ENCODE results near the gene NMT1.

NMT1 gene

DNA sequence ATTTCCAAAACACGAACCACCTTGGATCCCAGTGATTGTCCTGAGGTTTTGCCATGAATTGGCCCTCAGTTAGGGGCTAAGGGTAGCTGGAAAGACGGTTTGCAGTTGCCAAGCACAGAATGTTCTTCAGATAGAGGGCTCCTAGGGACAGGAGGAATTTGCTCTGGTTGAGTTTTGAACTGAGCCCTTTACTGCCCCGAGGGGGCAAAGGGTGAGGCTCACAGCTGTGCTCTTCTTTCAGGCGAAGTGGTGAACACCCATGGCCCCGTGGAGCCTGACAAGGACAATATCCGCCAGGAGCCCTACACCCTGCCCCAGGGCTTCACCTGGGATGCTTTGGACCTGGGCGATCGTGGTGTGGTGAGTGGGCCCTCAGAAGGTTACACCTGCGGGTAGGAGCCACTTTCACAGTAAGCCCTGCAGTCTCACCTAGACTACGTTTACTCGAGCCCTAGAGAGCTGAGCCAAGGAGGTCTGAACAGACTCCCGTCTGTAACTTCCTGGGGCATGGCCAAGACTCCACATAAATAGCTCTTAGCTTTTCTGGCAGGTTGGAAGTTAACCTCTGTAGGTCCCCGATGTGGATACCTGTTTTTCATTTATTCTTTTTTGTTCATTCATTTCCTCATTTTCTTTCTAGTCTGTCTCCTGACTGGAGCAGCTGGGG is 32.5 kb downstream of the NMT1 start:
- no peak for TF ChIP-seq SIN3A (IDR thresholded peaks at IDR 0.05; ENCODE audit: borderline replicate concordance, insufficient read depth, low read length)
- no peak for TF ChIP-seq FOXP2 (optimal IDR thresholded peaks at IDR 0.05; ENCODE audit: borderline replicate concordance, extremely low read depth, extremely low read length, insufficient read depth)
- no peak for TF ChIP-seq TAF1 (IDR thresholded peaks at IDR 0.05; ENCODE audit: borderline replicate concordance, insufficient read depth, low read length)

DNA sequence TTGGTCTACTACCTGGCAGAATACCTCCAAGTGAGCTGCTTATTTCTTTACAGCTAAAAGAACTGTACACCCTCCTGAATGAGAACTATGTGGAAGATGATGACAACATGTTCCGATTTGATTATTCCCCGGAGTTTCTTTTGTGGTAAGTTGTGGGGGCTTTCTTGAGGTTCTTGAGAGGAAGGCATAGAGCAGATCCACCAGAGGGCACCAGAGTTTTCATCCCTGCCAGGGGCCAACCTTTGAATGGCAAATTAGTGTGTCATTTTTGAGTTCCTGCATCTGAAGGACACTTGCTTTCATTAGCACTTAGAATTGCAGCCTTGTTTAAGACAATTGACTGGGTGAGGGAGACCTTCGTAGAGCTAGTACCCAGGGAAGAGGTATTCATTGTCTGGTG is 35.0 kb downstream of the NMT1 start:
- TF ChIP-seq TAF1 (IDR thresholded peaks at IDR 0.05; ENCODE audit: borderline replicate concordance, insufficient read depth, low read length) (no peak), REST (IDR thresholded peaks at IDR 0.05; ENCODE audit: insufficient read depth in 1 of 2, low read depth in 2 of 2, low read length in 2 of 2) (no peak), FOXP2 (optimal IDR thresholded peaks at IDR 0.05; ENCODE audit: borderline replicate concordance, extremely low read depth, extremely low read length, insufficient read depth) (no peak), POLR2AphosphoS5 (IDR thresholded peaks at IDR 0.05; ENCODE audit: low read depth, low read length) (no peak), SIN3A (IDR thresholded peaks at IDR 0.05; ENCODE audit: borderline replicate concordance, insufficient read depth, low read length) (no peak)

DNA sequence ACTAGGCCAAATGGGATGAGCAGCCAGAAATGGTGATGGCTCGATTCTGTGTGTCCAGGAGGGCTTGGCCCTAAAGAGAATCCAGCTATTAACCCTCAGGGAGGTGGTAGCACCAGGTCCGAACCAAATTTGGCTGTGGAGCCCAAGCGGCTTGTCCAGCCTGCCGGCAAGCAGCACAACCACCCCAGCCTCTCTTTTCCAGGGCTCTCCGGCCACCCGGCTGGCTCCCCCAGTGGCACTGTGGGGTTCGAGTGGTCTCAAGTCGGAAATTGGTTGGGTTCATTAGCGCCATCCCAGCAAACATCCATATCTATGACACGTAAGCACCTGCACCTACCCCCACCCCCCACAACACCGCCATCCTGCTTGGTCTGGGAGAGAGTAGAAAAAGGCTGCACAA is 35.8 kb downstream of the NMT1 start:
- TF ChIP-seq REST (IDR thresholded peaks at IDR 0.05; ENCODE audit: insufficient read depth in 1 of 2, low read depth in 2 of 2, low read length in 2 of 2) (no peak), FOXP2 (optimal IDR thresholded peaks at IDR 0.05; ENCODE audit: borderline replicate concordance, extremely low read depth, extremely low read length, insufficient read depth) (no peak), SIN3A (IDR thresholded peaks at IDR 0.05; ENCODE audit: borderline replicate concordance, insufficient read depth, low read length) (no peak), TAF1 (IDR thresholded peaks at IDR 0.05; ENCODE audit: borderline replicate concordance, insufficient read depth, low read length) (no peak), POLR2AphosphoS5 (IDR thresholded peaks at IDR 0.05; ENCODE audit: low read depth, low read length) (no peak)

- TF ChIP-seq POLR2AphosphoS5 (IDR thresholded peaks at IDR 0.05; ENCODE audit: low read depth, low read length): no peak
- TF ChIP-seq SIN3A (IDR thresholded peaks at IDR 0.05; ENCODE audit: borderline replicate concordance, insufficient read depth, low read length): no peak
- no peak for TF ChIP-seq FOXP2 (optimal IDR thresholded peaks at IDR 0.05; ENCODE audit: borderline replicate concordance, extremely low read depth, extremely low read length, insufficient read depth)
- TF ChIP-seq TAF1 (IDR thresholded peaks at IDR 0.05; ENCODE audit: borderline replicate concordance, insufficient read depth, low read length): no peak
- TF ChIP-seq REST (IDR thresholded peaks at IDR 0.05; ENCODE audit: insufficient read depth in 1 of 2, low read depth in 2 of 2, low read length in 2 of 2): no peak
Measured at GRCh38 chr17:45098081-45098868, 37.2 kb downstream of the NMT1 start.

DNA sequence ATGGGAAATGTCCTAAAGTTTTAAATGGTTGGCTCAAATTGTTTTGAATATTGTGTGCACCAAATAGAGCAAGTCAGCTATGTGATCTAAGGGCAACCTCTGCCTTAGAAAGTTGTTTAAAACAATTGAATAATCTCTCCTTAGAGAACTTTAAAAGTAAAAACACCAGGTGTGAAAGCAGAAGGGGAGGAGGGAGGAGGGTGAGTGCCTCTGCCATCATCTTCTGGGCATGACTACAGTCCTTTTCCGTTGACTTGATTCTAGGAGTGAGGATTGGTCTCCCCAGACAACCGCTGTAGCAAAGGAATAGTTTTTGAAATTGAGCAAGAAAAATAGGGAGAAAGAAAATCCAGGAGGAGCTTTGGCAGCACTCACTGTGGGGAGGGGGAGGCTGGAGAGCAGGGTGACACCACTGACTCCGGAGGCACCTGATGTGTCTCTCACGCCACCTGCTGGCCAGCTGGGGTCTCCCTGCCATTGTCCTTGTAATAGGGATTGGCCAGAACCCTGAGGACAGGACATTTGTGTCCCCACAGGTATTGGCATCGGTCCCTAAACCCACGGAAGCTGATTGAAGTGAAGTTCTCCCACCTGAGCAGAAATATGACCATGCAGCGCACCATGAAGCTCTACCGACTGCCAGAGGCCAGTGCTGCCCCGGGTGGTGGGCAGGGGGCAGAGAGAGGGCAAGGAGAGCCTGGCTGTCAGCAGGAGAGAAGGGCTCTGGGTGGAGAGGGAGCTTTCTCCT is 37.9 kb downstream of the NMT1 start:
- TF ChIP-seq REST (IDR thresholded peaks at IDR 0.05; ENCODE audit: insufficient read depth in 1 of 2, low read depth in 2 of 2, low read length in 2 of 2): no peak
- no peak for TF ChIP-seq SIN3A (IDR thresholded peaks at IDR 0.05; ENCODE audit: borderline replicate concordance, insufficient read depth, low read length)
- no peak for TF ChIP-seq TAF1 (IDR thresholded peaks at IDR 0.05; ENCODE audit: borderline replicate concordance, insufficient read depth, low read length)
- no peak for TF ChIP-seq POLR2AphosphoS5 (IDR thresholded peaks at IDR 0.05; ENCODE audit: low read depth, low read length)
- no peak for TF ChIP-seq FOXP2 (optimal IDR thresholded peaks at IDR 0.05; ENCODE audit: borderline replicate concordance, extremely low read depth, extremely low read length, insufficient read depth)
